ENCODE data around the gene TNIP1.

- no peak for TF ChIP-seq POLR2A (IDR thresholded peaks at IDR 0.05)
- no peak for TF ChIP-seq CTCF (IDR thresholded peaks at IDR 0.05)
These were observed 24.0 kb upstream of the TNIP1 start for GRCh38 chr5:151104795-151105194.
